Caco-2 (cell line): ENCODE data around the gene RAB3IL1. TPM values are rescaled to one million over a fixed set of nuclear protein-coding genes. Genes with fewer than 3 reads are reported as not detected.

Experiments used
- BruUV-seq: library from RNA; stranded (reverse); fragments of 400-500 nt; replicated peaks from 2 replicates; lab custom pipeline; 2021; lab: Mats Ljungman, UMichigan
- CTCF ChIA-PET: fragments of 300-600 bp; sonication (Branson Sonifier 250); formaldehyde crosslinking; loops from one replicate; lab custom pipeline; 2022; ENCODE audit warnings: antibody characterized with exemption; lab: Charles Lee
- POLR2A ChIA-PET: fragments of 300-600 bp; sonication (Branson Sonifier 250); formaldehyde crosslinking; loops from one replicate; lab custom pipeline; 2022; ENCODE audit warnings: antibody characterized with exemption; lab: Charles Lee
- DNase-seq, 2 experiments: peaks; one replicate each; pipeline versions ENCODE4 v3.0.0 to v3.0.0-alpha.2; 2020 to 2022
- H3K27me3 ChIP-seq: replicated peaks from 2 replicates; pipeline ENCODE4 v1.6.0; 2011; ENCODE audit warnings: low read length; ENCODE audit not compliant: control insufficient read depth, insufficient read depth
- H3K36me3 ChIP-seq: 2 replicates; pipeline ENCODE4 v1.5.1; 2011; ENCODE audit warnings: low read length; ENCODE audit not compliant: control insufficient read depth, insufficient read depth
- H3K4me1 ChIP-seq: fragments of 250-450 bp; sonication (Bioruptor Pico); 2 replicates; pipeline ENCODE4 v1.5.1; 2020; ENCODE audit warnings: mild to moderate bottlenecking
- H3K4me3 ChIP-seq: 2 replicates; pipeline ENCODE4 v1.5.1; 2011; ENCODE audit warnings: low read depth, mild to moderate bottlenecking, control low read depth, low read length
- H3K9me3 ChIP-seq: fragments of 250-450 bp; sonication (Bioruptor Pico); 2 replicates; pipeline ENCODE4 v1.5.1; 2020; ENCODE audit warnings: mild to moderate bottlenecking, moderate library complexity
- H3K27ac Mint-ChIP-seq: one replicate; pipeline ENCODE4 v1.8.0; 2022; ENCODE audit warnings: mixed read lengths; ENCODE audit not compliant: unreplicated experiment
- H3K27me3 Mint-ChIP-seq: one replicate; pipeline ENCODE4 v1.8.0; 2022; ENCODE audit warnings: mixed read lengths; ENCODE audit not compliant: insufficient read depth, unreplicated experiment
- H3K36me3 Mint-ChIP-seq: one replicate; pipeline ENCODE4 v1.8.0; 2022; ENCODE audit warnings: mild to moderate bottlenecking, mixed read lengths; ENCODE audit not compliant: insufficient read depth, unreplicated experiment
- H3K4me1 Mint-ChIP-seq: one replicate; pipeline ENCODE4 v1.8.0; 2022; ENCODE audit warnings: low read depth, mixed read lengths; ENCODE audit not compliant: unreplicated experiment
- H3K4me3 Mint-ChIP-seq: one replicate; pipeline ENCODE4 v1.8.0; 2022; ENCODE audit warnings: mild to moderate bottlenecking, moderate library complexity, mixed read lengths; ENCODE audit not compliant: unreplicated experiment
- H3K9me3 Mint-ChIP-seq: one replicate; pipeline ENCODE4 v1.8.0; 2022; ENCODE audit warnings: mixed read lengths; ENCODE audit not compliant: unreplicated experiment
- CTCF ChIP-seq, 2 experiments: fragments of 200-600 bp in 1 of 2; IDR thresholded peaks; 1 replicate in 1 of 2; 2 replicates in 1 of 2; pipeline versions ENCODE4 v1.5.1 to v1.8.0; 2011 to 2022; ENCODE audit warnings: antibody characterized with exemption in 1 of 2, control low read depth in 1 of 2, inconsistent platforms in 1 of 2, low read depth in 1 of 2, low read length in 1 of 2, mild to moderate bottlenecking in 1 of 2, moderate library complexity in 1 of 2; ENCODE audit not compliant: insufficient read depth in 1 of 2, severe bottlenecking in 1 of 2, unreplicated experiment in 1 of 2
- intact Hi-C: fragments of 100-400 bp; cut with micrococcal nuclease; formaldehyde crosslinking; loops from one replicate; pipeline ENCODE4 v1.10.0; 2022; ENCODE audit not compliant: unreplicated experiment
- total RNA-seq: library from RNA; stranded (reverse); gene quantifications from 2 replicates; pipeline ENCODE4 v1.2.3, GENCODE V29; 2022

RAB3IL1 gene
- total RNA-seq, 1 experiment from 2014 or later: 10.6 TPM

GRCh38 chr11:61928606-61929005 lies 11.2 kb upstream of the RAB3IL1 start:
- ChIA-PET POLR2A (interaction anchor here (0.5 to 0.7 kb wide), 2 partner anchors 9 to 112 kb away, joined by 3 read pairs; partner anchors contain the start of gene FADS1), CTCF (interaction anchor here (0.6 to 1.4 kb wide), 3 partner anchors 30 to 265 kb away, joined by 3 to 6 read pairs (median 5); no protein-coding TSS in a partner anchor)
- Histone ChIP-seq H3K4me1 (peaks cover 20% of the 10 kb centered on the region), H3K9me3 (0 out of 2 replicates have a peak, but pooled peaks cover 5% of the 10 kb centered on the region), H3K27me3 (no peaks in the 10 kb centered on the region), H3K36me3 (no peaks in the 10 kb centered on the region), H3K4me3 (no peak overlapping the region)
- H3K36me3 Mint-ChIP-seq: peaks cover 4% of the 10 kb centered on the region
- H3K4me3 Mint-ChIP-seq: no peak overlapping the region
- intact Hi-C loops: no loop called here
- no peak overlapping the region for H3K27ac Mint-ChIP-seq
- peaks cover 10% of the 10 kb centered on the region for H3K9me3 Mint-ChIP-seq
- no peaks in the 10 kb centered on the region for H3K27me3 Mint-ChIP-seq
- DNase-seq: no peak
- no TSS peak for BruUV-seq
- no peak for TF ChIP-seq CTCF (IDR thresholded peaks at IDR 0.05; ENCODE audit: insufficient read depth in 1 of 2, low read depth in 1 of 2, low read length in 1 of 2, severe bottlenecking in 1 of 2, unreplicated experiment in 1 of 2)
- peaks cover 22% of the 10 kb centered on the region for H3K4me1 Mint-ChIP-seq

DNA sequence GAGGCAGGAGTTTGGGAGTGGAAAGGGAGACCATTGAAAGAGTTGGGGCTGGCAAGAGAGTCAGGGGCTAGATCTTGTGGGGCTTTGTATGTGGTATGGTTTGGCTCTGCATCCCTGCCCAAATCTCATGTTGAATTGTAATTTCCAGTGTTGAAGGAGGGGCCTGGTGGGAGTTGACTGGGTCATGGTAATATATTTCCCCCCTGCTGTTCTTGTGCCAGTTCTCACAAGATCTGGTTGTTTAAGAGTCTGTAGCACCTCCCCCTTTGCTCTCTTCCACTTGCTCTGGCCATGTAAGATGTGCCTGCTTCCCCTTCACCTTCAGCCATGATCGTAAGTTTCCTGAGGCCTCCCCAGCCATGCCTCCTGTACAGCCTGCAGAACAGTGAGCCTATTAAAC lies 10.1 kb upstream of the RAB3IL1 start:
- Histone ChIP-seq H3K9me3 (no peaks in the 10 kb centered on the region), H3K27me3 (no peaks in the 10 kb centered on the region), H3K4me1 (peaks cover 32% of the 10 kb centered on the region), H3K4me3 (no peak overlapping the region), H3K36me3 (no peaks in the 10 kb centered on the region)
- ChIA-PET CTCF (no interaction called here), POLR2A (no interaction called here)
- Mint-ChIP-seq H3K27me3 (no peaks in the 10 kb centered on the region), H3K27ac (no peak overlapping the region), H3K36me3 (peaks cover 4% of the 10 kb centered on the region), H3K4me1 (peaks cover 32% of the 10 kb centered on the region), H3K4me3 (no peak overlapping the region), H3K9me3 (no peaks in the 10 kb centered on the region)
- no peak for DNase-seq
- TF ChIP-seq CTCF (IDR thresholded peaks at IDR 0.05; ENCODE audit: insufficient read depth in 1 of 2, low read depth in 1 of 2, low read length in 1 of 2, severe bottlenecking in 1 of 2, unreplicated experiment in 1 of 2): no peak
- intact Hi-C loops: no loop called here
- BruUV-seq: no TSS peak

GRCh38 chr11:61926235-61926634 lies 8.9 kb upstream of the RAB3IL1 start:
- no TSS peak for BruUV-seq
- no peak for DNase-seq
- no peak overlapping the region for H3K4me3 ChIP-seq
- no peak for TF ChIP-seq CTCF (IDR thresholded peaks at IDR 0.05; ENCODE audit: insufficient read depth in 1 of 2, low read depth in 1 of 2, low read length in 1 of 2, severe bottlenecking in 1 of 2, unreplicated experiment in 1 of 2)
- intact Hi-C loops: no loop called here
- H3K27me3 ChIP-seq: no peaks in the 10 kb centered on the region
- Mint-ChIP-seq H3K27me3 (no peaks in the 10 kb centered on the region), H3K4me1 (peaks cover 32% of the 10 kb centered on the region), H3K9me3 (no peaks in the 10 kb centered on the region), H3K36me3 (peaks cover 4% of the 10 kb centered on the region), H3K4me3 (no peak overlapping the region), H3K27ac (no peak overlapping the region)
- ChIA-PET CTCF (interaction anchor here (0.9 to 1.4 kb wide), 4 partner anchors 21 to 155 kb away, joined by 3 to 8 read pairs (median 5); no protein-coding TSS in a partner anchor), POLR2A (interaction anchor here (0.7 kb wide), 1 partner anchor 112 kb away, joined by 10 read pairs; no protein-coding TSS in a partner anchor)
- H3K36me3 ChIP-seq: no peaks in the 10 kb centered on the region
- H3K9me3 ChIP-seq: no peaks in the 10 kb centered on the region
- H3K4me1 ChIP-seq: peaks cover 32% of the 10 kb centered on the region
